GM12878 (cell line): Measurements from ENCODE around the gene PDGFA. TPM values are rescaled to one million over a fixed set of nuclear protein-coding genes. Genes with fewer than 3 reads are reported as not detected.

Source experiments
- ATAC-seq: fragments of 200-7000 bp; cut with Tn5 transposase; 3 replicates; pipeline ENCODE4 v1.9.1; 2020; ENCODE audit warnings: mild to moderate bottlenecking, moderate library complexity
- BruUV-seq: library from RNA; stranded (reverse); fragments of 400-500 nt; replicated peaks from 2 replicates; lab custom pipeline; 2021; lab: Mats Ljungman, UMichigan
- CTCF ChIA-PET: fragments of 300-600 bp; sonication (Branson Sonifier 250); formaldehyde crosslinking; extraction: SDS; loops from one replicate; lab custom pipeline; 2021; ENCODE audit warnings: inconsistent platforms; lab: Yijun Ruan, JAX
- POLR2A ChIA-PET: fragments of 350-600 bp; formaldehyde crosslinking; extraction: SDS; loops from one replicate; lab custom pipeline; 2021; ENCODE audit warnings: inconsistent platforms; lab: Charles Lee
- RAD21 ChIA-PET: fragments of 300-600 bp; sonication (Branson Sonifier 250); formaldehyde crosslinking; loops from one replicate; lab custom pipeline; 2023; ENCODE audit warnings: antibody characterized with exemption; ENCODE audit not compliant: unreplicated experiment; lab: Charles Lee
- SMC1A ChIA-PET: fragments of 300-600 bp; sonication (Branson Sonifier 250); formaldehyde crosslinking; loops from one replicate; lab custom pipeline; 2023; ENCODE audit not compliant: unreplicated experiment, uncharacterized antibody; lab: Charles Lee
- DNase-seq: peaks from one replicate; pipeline ENCODE4 v3.0.0-alpha.2; 2011; ENCODE audit warnings: low read depth, low spot score
- FAIRE-seq: peaks from 3 replicates; lab custom pipeline; 2011; peaks lifted over from hg19 to GRCh38; lab: Jason Lieb, UNC
- H2AFZ ChIP-seq: 2 replicates; pipeline ENCODE4 v1.6.0; 2011; ENCODE audit warnings: low read depth, low read length, control low read depth; ENCODE audit not compliant: control insufficient read depth
- H3K27ac ChIP-seq: 2 replicates; pipeline ENCODE4 v1.5.1; 2011; ENCODE audit warnings: control low read depth; ENCODE audit not compliant: control insufficient read depth, insufficient read depth
- H3K27me3 ChIP-seq, 2 experiments: replicated peaks in 1 of 2; 2 replicates each; pipeline versions ENCODE4 v1.6.0 to v1.6.1; 2011; ENCODE audit warnings: low read length in 1 of 2; ENCODE audit not compliant: control insufficient read depth in 2 of 2, insufficient read depth in 2 of 2
- H3K36me3 ChIP-seq, 2 experiments: 2 replicates each; pipeline ENCODE4 v1.5.1; 2011; ENCODE audit warnings: low read length in 1 of 2; ENCODE audit not compliant: control insufficient read depth in 2 of 2, insufficient read depth in 2 of 2
- H3K4me1 ChIP-seq: 2 replicates; pipeline ENCODE4 v1.6.1; 2011; ENCODE audit warnings: mild to moderate bottlenecking, low read length, moderate library complexity, mixed read lengths; ENCODE audit not compliant: control insufficient read depth, insufficient read depth
- H3K4me2 ChIP-seq: 2 replicates; pipeline ENCODE4 v1.6.0; 2011; ENCODE audit warnings: control low read depth; ENCODE audit not compliant: control insufficient read depth, insufficient read depth
- H3K4me3 ChIP-seq: fragments of 200-600 bp; sonication (generic); 2 replicates; pipeline ENCODE4 v1.5.1; 2016
- H3K79me2 ChIP-seq: 2 replicates; pipeline ENCODE4 v1.6.0; 2011; ENCODE audit warnings: low read length; ENCODE audit not compliant: control insufficient read depth, insufficient read depth
- H3K9ac ChIP-seq: 2 replicates; pipeline ENCODE4 v1.8.0; 2011; ENCODE audit warnings: low read length, control low read depth, mixed read lengths; ENCODE audit not compliant: control insufficient read depth, insufficient read depth
- H3K9me3 ChIP-seq: replicated peaks from 3 replicates; pipeline ENCODE4 v1.5.1; 2011; ENCODE audit warnings: mild to moderate bottlenecking, low read length; ENCODE audit not compliant: control insufficient read depth, insufficient read depth
- H4K20me1 ChIP-seq: 2 replicates; pipeline ENCODE4 v1.6.0; 2011; ENCODE audit not compliant: control insufficient read depth, insufficient read depth
- CBX5 ChIP-seq: sonication (generic); IDR thresholded peaks from 2 replicates; pipeline ENCODE4 v1.6.1; 2016; ENCODE audit warnings: low read depth, moderate library complexity, mild to moderate bottlenecking, inconsistent platforms
- CREB1 ChIP-seq: IDR thresholded peaks from 2 replicates; pipeline ENCODE4 v1.6.1; 2012; ENCODE audit warnings: low read depth, mild to moderate bottlenecking, inconsistent platforms
- FOXK2 ChIP-seq: fragments of 450-650 bp; IDR thresholded peaks from 2 replicates; pipeline ENCODE4 v1.6.1; 2017; ENCODE audit warnings: mild to moderate bottlenecking, moderate library complexity
- HDAC2 ChIP-seq: fragments of 200-600 bp; sonication (generic); IDR thresholded peaks from 2 replicates; pipeline ENCODE4 v1.6.1; 2017
- NRF1 ChIP-seq: conservative IDR thresholded peaks from 2 replicates; pipeline ENCODE4 v1.6.1; 2011; ENCODE audit warnings: mild to moderate bottlenecking, low read depth, low read length, improper control_type of control experiment
- PAX5 ChIP-seq: IDR thresholded peaks from 2 replicates; pipeline ENCODE4 v1.6.1; 2011; ENCODE audit warnings: low read depth, low read length, borderline replicate concordance
- RAD21 ChIP-seq: IDR thresholded peaks from 2 replicates; pipeline ENCODE4 v1.6.1; 2011; ENCODE audit warnings: mild to moderate bottlenecking, low read depth, low read length, moderate library complexity; ENCODE audit not compliant: insufficient read depth
- RAD51 ChIP-seq: fragments of 450-650 bp; IDR thresholded peaks from 2 replicates; pipeline ENCODE4 v1.6.1; 2016; ENCODE audit warnings: moderate library complexity, mild to moderate bottlenecking, inconsistent platforms
- RFX5 ChIP-seq: IDR thresholded peaks from 2 replicates; pipeline ENCODE4 v1.6.1; 2011; ENCODE audit warnings: low read depth, low read length, improper control_type of control experiment
- ZNF217 ChIP-seq: fragments of 450-650 bp; IDR thresholded peaks from 2 replicates; pipeline ENCODE4 v1.6.1; 2017; ENCODE audit warnings: antibody characterized with exemption, mild to moderate bottlenecking
- WGBS: methylation state at CpG from one replicate; pipeline ENCODE4 v1.1.6; 2016; ENCODE audit warnings: low lambda C conversion rate; ENCODE audit not compliant: insufficient replicate concordance, insufficient coverage; ENCODE audit errors: missing lambda C conversion rate; 5-methylcytosine and 5-hydroxymethylcytosine counted together
- in situ Hi-C: fragments of 300-500 bp; cut with MboI; formaldehyde crosslinking; loops from 9 replicates; pipeline ENCODE4 v1.14.3; 2018; ENCODE audit warnings: mixed read lengths
- intact Hi-C: fragments of 100-400 bp; cut with micrococcal nuclease; formaldehyde crosslinking; loops from one replicate; pipeline ENCODE4 v1.14.2; 2022; ENCODE audit not compliant: unreplicated experiment
- polyA plus RNA-seq, 11 experiments: library from polyadenylated mRNA; depleted of rRNA in 4 of 11; unstranded in 6 of 11; stranded (reverse) in 5 of 11; fragments of >200 nt; fragmentation: Nextera tagmentation in 4 of 11; fragmentation: Illumina TruSeq in 1 of 11; extraction: Ambion mirVana in 4 of 11; extraction: Trizol in 1 of 11; gene quantifications; 1 replicate in 1 of 11; 2 replicates in 10 of 11; pipeline versions ENCODE4 v1.2.1 to v1.2.3, GENCODE V29; 2011 to 2016; ENCODE audit warnings: inconsistent platforms in 2 of 11, missing spikeins in 2 of 11, low read depth in 1 of 11
- total RNA-seq, 4 experiments: library from RNA; depleted of rRNA in 3 of 4; stranded (reverse); fragments of >200 nt in 3 of 4; fragmentation: Illumina TruSeq in 1 of 4; extraction: Trizol in 1 of 4; gene quantifications; 2 replicates each; pipeline versions ENCODE4 v1.2.1 to v1.2.3, GENCODE V29; 2013 to 2021
- TF ChIP-seq, protein P1 (sequence below): IDR thresholded peaks from 2 replicates; pipeline ENCODE4 v1.6.1; 2011; ENCODE audit warnings: borderline replicate concordance, low read depth, mild to moderate bottlenecking, moderate library complexity, low read length; ENCODE audit not compliant: insufficient read depth, poor library complexity, severe bottlenecking
- TF ChIP-seq, protein P2 (sequence below): fragments of 450-650 bp; IDR thresholded peaks from 2 replicates; pipeline ENCODE4 v1.6.1; 2017; ENCODE audit warnings: borderline replicate concordance

Gene PDGFA
- total and polyA plus RNA-seq, 10 of the 15 experiments (the other 5 are each of a cell fraction or from before 2014, with no cell fraction given), result 2.5 to 10.0 (median 5.6) TPM

GRCh38 chr7:549891-550625 lies 30.4 kb upstream of the PDGFA start:
- CTCF ChIA-PET, result no interaction called here
- intact Hi-C loops, result no loop called here

More at GRCh38 chr7:549891-550625, 30.4 kb upstream of the PDGFA start:
- ChIA-PET POLR2A (no interaction called here), RAD21 (no interaction called here), SMC1A (no interaction called here)
- Histone ChIP-seq H3K27me3 (no peaks in the 10 kb centered on the region), H3K9me3 (no peaks in the 10 kb centered on the region; the same call in 2 of the 3 replicates), H3K36me3 (no peaks in the 10 kb centered on the region), H3K27ac (no peak overlapping the region), H3K4me1 (no peaks in the 10 kb centered on the region; the same call in 1 of the 2 replicates), H4K20me1 (no peaks in the 10 kb centered on the region), H2AFZ (no peak overlapping the region), H3K79me2 (no peaks in the 10 kb centered on the region), H3K4me2 (no peak overlapping the region), H3K9ac (no peak overlapping the region), H3K4me3 (no peak overlapping the region)
- in situ Hi-C loops, result no loop called here
- BruUV-seq, result no TSS peak
- DNase-seq (no peak), FAIRE-seq (no peak), ATAC-seq (no peak)
- WGBS, result 89% methylated on average over 29 of the region's 31 CpGs
- no peak for TF ChIP-seq RAD21
- no peak for TF ChIP-seq FOXK2
- TF ChIP-seq, protein P1, sequence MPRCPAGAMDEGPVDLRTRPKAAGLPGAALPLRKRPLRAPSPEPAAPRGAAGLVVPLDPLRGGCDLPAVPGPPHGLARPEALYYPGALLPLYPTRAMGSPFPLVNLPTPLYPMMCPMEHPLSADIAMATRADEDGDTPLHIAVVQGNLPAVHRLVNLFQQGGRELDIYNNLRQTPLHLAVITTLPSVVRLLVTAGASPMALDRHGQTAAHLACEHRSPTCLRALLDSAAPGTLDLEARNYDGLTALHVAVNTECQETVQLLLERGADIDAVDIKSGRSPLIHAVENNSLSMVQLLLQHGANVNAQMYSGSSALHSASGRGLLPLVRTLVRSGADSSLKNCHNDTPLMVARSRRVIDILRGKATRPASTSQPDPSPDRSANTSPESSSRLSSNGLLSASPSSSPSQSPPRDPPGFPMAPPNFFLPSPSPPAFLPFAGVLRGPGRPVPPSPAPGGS, result no peak
- no peak for TF ChIP-seq CREB1
- TF ChIP-seq, protein P2, sequence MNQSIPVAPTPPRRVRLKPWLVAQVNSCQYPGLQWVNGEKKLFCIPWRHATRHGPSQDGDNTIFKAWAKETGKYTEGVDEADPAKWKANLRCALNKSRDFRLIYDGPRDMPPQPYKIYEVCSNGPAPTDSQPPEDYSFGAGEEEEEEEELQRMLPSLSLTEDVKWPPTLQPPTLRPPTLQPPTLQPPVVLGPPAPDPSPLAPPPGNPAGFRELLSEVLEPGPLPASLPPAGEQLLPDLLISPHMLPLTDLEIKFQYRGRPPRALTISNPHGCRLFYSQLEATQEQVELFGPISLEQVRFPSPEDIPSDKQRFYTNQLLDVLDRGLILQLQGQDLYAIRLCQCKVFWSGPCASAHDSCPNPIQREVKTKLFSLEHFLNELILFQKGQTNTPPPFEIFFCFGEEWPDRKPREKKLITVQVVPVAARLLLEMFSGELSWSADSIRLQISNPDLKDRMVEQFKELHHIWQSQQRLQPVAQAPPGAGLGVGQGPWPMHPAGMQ, result no peak
- no peak for TF ChIP-seq PAX5
- TF ChIP-seq HDAC2, result no peak
- TF ChIP-seq ZNF217, result no peak
- no peak for TF ChIP-seq RAD51
- TF ChIP-seq CBX5, result no peak
- no peak for TF ChIP-seq RFX5
- TF ChIP-seq NRF1, result no peak
